ENCODE results near the gene HDAC3. TPM values are rescaled to one million over a fixed set of nuclear protein-coding genes. Genes with fewer than 3 reads are reported as not detected.

HDAC3 gene
- 100 to 1,000 TPM in 2 of 4 donors, 10 to 100 TPM in 2; 89.9 to 112 (median 97.5) TPM for polyA plus RNA-seq (ENCODE audit: insufficient read length in 4 of 4)

DNA sequence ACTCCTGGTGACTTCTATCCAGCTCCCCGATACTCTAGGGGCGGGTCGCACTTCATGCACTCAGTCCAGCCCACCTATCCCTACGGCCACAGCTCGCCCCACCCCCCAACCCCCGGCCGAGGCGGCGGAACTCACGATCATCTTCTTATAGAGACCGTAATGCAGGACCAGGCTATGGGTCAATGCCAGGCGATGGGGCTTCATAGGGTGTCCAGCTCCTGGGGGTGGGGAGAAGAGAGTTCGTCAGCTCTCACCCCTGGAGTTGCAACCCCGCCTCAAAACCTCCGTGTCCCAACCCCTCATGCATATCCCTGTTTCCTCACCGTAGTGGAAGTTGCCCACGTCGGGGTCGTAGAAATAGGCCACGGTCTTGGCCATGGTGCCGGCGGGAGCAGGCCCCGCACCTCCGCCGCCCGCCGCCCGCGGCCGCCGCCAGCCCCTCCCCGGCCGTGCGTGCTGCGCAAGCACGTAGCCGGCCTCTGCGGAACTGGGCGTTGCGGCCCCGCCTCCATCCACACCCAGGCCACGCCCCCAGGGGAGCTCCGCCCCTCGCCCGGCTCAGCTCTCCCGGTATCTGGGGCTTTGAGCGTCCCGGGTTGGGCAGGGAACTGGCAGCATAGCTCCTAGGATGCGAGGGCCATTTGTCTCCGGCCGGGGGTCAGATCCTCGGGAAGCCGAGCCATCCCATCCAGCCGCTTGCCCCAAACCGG lies at the start of gene HDAC3, which contains the start of gene RELL2:
TSS of gene HDAC3 (minus strand) at position 437 of the 710 bp plus-strand sequence. CDS start at position 378, 59 bp downstream.
TSS of gene RELL2 (plus strand) at position 585 of the 710 bp plus-strand sequence. CDS start 1,229 bp downstream, outside the sequence.
- peak in 2 of 4 donors; percentile 76 to 78 for DNase-seq (ENCODE audit: low read depth in 4 of 4, low spot score in 3 of 4)

DNA sequence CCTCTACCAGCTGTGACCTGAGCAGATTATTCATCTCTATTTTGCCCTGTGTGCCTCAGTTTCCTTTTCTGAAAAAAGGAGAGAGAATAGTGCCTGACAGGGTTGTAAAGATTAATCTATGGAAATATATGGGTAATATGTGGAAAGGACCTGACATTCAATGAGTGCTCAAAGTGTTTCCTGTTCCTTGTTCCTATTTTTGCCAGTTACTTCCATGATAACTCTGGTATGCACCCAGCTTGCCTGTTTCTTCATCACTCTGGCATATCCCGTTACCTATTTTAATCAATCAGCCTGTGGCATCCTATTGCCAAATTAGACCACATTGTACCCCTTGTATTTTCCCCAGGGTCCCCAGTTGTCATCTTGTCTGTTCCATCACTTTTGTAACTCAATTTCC lies 48.9 kb upstream of the HDAC3 start:
- no peak for DNase-seq (ENCODE audit: low read depth in 4 of 4, low spot score in 3 of 4)

GRCh38 chr5:141683596-141684141 lies 47.0 kb upstream of the HDAC3 start:
- DNase-seq (ENCODE audit: low read depth in 4 of 4, low spot score in 3 of 4) = no peak

DNA sequence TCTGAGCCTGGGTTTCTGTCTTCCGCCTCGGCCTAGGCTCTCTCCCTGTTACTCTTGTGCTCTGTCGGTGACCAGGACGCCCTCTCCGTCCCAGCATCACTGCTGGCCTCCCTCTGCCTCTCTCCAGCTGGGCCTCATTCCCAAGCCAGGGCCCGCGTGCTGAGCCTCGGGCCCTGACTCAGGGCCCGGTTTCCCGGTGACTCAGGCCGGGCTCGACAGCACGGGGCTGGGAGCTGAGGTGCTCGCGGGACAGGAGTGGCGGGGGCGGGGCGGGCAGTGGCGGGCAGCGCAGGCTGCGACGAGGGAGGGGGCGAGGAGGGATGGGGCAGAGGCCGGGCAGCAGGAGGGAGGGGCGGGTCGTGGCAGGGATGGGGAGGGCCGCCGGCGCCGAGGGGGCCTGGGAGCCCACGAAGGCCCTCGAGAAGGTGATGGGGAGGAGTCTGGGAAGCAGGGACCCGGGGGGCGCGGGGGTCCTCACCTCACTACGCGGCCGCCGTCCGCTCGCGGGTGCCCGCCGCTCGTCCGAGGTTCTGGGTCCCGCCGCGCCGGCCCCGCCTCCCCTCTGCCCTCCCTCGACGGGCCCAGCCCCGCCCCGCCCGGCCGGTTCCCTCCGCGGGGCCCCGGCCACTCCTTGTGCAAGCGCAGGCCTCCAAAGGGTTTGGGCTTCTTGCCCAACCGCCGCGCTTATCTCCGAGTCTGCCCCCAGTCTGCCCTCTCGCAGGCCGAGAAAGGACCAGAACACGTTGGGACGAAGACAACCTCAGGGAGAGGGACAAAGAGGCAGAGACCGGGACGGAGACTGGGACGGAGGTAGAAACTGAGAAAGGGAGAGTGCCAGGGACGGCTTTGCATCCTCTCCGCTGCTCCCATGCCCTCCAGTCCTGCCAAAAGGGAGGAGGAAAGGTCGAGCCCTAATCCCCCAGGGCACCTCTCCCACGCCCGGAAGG lies 45.3 kb upstream of the HDAC3 start, which contains the start of gene ARAP3:
TSS of gene ARAP3 (minus strand) at position 536 of the 947 bp plus-strand sequence. CDS start 1,744 bp downstream, outside the sequence.
- DNase-seq (ENCODE audit: low read depth in 4 of 4, low spot score in 3 of 4) = no peak

DNA sequence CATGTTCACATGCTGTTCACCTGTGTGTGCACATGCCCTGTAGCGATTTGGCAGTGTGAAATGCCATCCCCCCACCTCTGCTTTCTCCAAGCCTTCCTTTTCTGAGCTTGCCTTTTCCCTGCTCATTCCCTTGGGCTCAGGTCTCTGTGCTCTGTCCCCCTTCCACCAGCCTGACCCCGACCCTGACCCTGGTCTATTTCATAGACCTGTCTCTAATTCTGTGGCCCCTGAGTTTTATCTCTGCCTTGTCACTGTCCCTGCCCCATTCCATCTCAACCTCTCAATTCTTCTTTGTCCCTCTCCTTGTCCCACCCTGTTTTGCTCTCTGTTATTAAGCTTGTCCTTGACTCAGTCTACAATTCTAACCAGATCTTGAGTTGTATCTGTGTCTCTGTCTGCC lies 44.6 kb upstream of the HDAC3 start:
- DNase-seq (ENCODE audit: low read depth in 4 of 4, low spot score in 3 of 4) = no peak

GRCh38 chr5:141680751-141681201 lies 44.1 kb upstream of the HDAC3 start:
- DNase-seq (ENCODE audit: low read depth in 4 of 4, low spot score in 3 of 4) = no peak

DNA sequence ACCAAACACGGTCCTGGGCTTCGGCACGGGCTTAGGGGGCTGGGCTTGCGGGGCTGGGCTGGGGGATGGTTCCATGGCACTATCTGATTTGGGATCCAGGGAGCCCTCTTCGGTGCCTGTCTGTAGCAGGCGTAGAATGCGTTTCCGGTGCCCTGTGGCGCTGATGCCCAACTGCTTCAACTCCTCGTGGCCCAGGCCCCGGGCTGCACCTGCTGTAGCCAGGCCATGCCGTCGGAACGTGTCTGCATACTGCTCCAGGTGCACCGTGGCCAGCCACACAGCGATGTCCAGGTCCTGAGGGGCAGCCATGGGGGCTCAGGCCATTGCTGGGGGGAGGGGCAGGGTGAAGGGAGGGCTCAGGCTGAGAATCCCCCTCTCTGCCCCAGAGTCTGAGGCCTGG lies 43.5 kb upstream of the HDAC3 start:
- no peak for DNase-seq (ENCODE audit: low read depth in 4 of 4, low spot score in 3 of 4)

DNA sequence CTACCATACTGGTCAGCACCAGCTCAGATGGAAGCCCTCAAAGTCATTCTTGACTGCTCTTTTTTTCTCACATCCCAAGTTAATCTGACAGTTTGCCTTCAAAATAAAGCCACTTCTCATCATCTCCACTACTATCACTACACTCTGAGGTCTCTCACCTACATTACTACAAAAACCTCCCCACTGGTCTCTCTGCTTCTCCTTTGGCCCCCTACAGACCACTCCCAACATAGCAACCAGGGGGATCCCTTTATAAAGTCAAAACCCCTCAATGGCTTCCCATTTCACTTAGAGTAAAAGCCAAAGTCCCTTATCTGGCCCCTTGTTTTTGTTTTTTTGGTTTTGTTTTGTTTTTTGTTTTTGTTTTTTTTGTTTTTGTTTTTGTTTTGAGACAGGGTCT lies 40.8 kb upstream of the HDAC3 start:
- DNase-seq (ENCODE audit: low read depth in 4 of 4, low spot score in 3 of 4) = no peak

DNA sequence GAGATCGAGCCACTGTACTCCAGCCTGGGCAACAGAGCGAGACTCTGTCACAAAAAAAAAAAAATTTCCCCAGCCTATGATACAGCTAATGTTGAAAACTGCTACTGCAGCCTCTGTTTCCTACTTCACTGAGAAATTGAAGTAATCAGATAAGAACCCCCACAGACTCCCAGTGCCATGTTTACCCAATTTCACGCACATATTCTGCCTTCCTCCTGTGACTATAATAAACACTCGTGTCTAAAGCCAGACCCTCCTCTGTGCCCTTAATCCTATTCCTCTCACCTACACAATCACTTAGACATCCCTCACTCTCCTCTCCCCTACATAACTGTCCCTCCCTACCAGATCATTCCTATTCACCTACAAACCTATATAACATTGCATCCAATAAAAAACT lies 39.0 kb upstream of the HDAC3 start:
- no peak for DNase-seq (ENCODE audit: low read depth in 4 of 4, low spot score in 3 of 4)

- DNase-seq (ENCODE audit: low read depth in 4 of 4, low spot score in 3 of 4) = no peak
Measured at GRCh38 chr5:141674747-141675146, 38.1 kb upstream of the HDAC3 start.

DNA sequence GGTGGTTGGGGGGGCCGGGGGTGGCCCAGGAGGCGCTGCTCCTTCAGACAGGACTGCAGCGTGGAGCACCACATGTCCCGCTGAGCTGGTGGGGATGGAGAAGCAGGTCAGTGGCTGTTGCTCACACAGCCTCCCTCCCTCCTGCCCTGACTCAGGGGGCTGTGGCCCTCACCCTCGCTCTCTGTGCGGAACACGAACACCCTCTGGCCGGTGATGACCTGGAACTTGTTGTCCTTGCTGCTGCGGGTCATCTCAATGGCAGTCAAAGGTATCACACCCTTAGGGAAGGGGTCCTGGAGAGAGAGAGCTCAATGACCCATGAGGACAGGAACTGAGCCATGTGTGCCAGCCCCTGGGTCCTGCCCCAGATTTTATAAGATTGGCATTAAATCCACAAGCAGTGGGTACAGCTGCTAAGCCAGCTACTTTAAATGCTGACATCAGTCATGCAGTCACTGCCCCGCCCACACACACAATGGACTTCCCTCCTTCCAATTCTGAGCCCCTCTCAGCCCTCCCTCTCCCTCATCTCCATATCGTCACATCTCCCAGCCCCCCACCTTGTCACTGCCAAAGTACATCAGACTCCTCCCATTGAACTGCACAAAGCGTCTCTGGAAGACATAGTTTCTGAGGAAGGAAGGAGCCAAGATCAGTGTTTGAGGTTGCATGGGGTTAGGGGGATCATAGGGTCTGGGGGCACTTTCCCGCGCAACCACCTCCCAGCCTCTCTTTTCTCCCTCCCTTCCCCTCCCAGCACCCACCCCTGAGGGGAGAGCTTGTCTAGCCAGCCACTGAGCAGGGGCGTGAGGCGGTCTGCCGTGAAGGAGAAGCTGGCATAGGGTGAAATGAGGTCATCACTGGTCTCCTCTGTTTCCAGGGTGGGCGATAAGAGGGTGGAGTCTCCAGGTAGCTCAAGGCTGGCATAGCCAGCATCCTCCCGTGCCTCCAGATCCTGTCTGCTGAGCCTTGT lies 36.5 kb upstream of the HDAC3 start:
- DNase-seq (ENCODE audit: low read depth in 4 of 4, low spot score in 3 of 4) = no peak

- DNase-seq (ENCODE audit: low read depth in 4 of 4, low spot score in 3 of 4) = no peak
Measured at GRCh38 chr5:141672071-141672840, 35.6 kb upstream of the HDAC3 start.

GRCh38 chr5:141669520-141669919 lies 32.9 kb upstream of the HDAC3 start:
- DNase-seq (ENCODE audit: low read depth in 4 of 4, low spot score in 3 of 4) = no peak

GRCh38 chr5:141668601-141669265 lies 32.1 kb upstream of the HDAC3 start:
- DNase-seq (ENCODE audit: low read depth in 4 of 4, low spot score in 3 of 4) = no peak

- no peak for DNase-seq (ENCODE audit: low read depth in 4 of 4, low spot score in 3 of 4)
Measured at GRCh38 chr5:141665995-141666940, 29.6 kb upstream of the HDAC3 start.

DNA sequence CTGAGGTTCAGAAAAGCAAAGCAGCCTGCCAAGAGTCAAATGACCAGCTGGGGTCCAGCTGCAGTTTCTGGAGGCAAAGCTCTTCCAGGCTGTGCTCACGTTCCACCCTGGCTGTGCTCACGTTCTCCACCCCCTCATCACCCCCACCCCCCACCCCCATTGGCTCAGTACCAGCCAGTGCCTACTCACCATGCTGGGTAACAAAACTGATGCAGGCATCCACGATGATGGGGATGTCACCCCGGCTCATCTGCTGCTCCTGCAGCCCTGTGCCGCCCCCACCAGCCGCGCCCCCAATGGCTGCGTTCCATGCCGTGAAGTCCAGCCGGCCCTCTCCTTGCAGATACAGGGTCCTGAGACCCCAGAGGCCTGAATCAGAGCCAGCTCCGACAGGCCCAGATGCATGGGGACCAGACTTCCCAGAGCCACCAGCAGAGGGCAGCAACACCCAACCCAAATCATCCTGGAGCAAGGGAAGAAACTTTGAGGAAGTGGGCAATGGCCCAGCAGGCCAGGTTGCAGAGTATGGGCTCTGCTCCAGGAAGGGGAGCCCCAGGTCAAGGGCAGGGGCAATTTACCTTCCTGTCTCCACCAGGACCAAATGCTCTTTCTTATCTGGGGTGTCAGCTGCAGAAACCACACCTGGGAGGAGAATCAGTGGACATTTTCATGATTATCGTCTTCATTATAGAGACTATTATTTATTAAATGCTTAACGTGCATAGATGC lies 28.2 kb upstream of the HDAC3 start:
- no peak for DNase-seq (ENCODE audit: low read depth in 4 of 4, low spot score in 3 of 4)

GRCh38 chr5:141663506-141663905 lies 26.9 kb upstream of the HDAC3 start:
- no peak for DNase-seq (ENCODE audit: low read depth in 4 of 4, low spot score in 3 of 4)
